Measurements from ENCODE around the gene SNUPN.

Gene SNUPN

DNA sequence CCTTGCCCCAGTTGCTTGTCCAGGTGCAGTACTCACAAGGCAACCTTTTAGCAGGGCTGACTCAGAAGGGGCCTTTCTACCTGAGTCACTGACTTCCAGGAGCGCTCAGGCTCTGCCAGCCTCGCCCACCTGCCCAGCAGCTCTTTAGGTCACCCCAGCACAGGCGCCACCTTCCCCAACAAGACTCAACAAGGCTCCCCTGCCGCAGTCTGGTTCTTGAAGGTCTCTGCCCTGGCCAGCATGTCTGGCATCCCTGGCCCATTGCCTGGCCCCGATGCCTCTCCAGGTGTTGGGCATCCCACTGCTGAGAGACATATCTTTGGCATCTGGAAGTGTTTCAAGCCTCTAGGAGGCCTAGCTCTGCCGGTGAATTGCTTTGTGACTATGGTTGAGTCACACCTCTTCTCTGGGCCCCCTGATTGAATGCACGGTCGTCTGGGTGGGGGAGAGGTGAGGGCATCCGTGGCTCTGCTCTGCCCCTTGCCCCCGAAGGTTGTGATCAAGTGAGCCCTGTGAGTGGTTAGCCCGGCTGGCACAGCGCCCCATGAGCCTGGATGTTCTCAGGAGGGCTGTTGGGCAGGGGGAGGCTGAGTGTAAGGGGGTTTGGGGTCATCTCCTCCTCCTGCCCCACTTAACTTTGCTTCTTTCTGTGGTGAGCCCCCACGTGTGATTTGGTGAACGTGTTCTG lies 43.8 kb upstream of the SNUPN start:
- DNase-seq (ENCODE audit: low read depth) = no peak
- H3K4me3 ChIP-seq (ENCODE audit: low read depth, low read length) = no peak overlapping the region
- TF ChIP-seq, protein P1, sequence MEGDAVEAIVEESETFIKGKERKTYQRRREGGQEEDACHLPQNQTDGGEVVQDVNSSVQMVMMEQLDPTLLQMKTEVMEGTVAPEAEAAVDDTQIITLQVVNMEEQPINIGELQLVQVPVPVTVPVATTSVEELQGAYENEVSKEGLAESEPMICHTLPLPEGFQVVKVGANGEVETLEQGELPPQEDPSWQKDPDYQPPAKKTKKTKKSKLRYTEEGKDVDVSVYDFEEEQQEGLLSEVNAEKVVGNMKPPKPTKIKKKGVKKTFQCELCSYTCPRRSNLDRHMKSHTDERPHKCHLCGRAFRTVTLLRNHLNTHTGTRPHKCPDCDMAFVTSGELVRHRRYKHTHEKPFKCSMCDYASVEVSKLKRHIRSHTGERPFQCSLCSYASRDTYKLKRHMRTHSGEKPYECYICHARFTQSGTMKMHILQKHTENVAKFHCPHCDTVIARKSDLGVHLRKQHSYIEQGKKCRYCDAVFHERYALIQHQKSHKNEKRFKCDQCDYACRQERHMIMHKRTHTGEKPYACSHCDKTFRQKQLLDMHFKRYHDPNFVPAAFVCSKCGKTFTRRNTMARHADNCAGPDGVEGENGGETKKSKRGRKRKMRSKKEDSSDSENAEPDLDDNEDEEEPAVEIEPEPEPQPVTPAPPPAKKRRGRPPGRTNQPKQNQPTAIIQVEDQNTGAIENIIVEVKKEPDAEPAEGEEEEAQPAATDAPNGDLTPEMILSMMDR (IDR thresholded peaks at IDR 0.05; ENCODE audit: control insufficient read depth, extremely low read depth, insufficient read depth) = no peak

DNA sequence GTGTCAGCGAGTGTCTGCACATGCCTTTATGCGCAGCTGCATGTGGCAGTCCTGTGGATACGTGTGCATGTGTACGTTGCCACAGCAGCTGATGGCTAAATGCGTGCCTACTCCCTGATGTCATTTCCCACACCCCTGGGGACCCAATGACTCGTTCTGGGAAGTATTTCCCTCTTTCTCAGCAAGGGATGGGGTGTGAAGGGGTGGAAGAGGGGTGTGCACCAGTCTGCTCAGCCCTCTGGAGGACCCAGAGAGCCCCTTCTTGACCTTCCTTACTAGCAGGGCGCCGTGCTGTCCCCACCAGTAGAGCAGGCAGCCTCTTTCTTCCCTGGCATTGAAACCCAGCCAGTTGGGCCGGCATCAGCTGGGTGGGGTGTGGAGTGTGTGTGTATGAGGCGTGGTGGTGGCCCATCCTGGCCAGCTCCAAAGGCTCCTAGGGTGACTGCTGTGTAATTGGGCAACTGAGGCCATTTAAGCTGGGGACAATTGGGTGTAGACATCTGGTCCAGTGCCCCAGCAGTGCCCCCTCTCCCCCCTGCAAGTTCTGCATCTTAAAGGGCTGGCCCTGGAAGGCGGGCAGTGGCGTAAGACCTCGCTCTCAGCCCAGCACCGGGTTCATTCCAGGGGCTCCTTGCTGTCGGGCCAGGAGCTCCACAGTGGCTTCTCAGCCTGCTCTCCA lies 41.4 kb upstream of the SNUPN start:
- DNase-seq (ENCODE audit: low read depth) = no peak
- TF ChIP-seq, protein P1 (IDR thresholded peaks at IDR 0.05; ENCODE audit: control insufficient read depth, extremely low read depth, insufficient read depth) = no peak
- H3K4me3 ChIP-seq (ENCODE audit: low read depth, low read length) = no peak overlapping the region

DNA sequence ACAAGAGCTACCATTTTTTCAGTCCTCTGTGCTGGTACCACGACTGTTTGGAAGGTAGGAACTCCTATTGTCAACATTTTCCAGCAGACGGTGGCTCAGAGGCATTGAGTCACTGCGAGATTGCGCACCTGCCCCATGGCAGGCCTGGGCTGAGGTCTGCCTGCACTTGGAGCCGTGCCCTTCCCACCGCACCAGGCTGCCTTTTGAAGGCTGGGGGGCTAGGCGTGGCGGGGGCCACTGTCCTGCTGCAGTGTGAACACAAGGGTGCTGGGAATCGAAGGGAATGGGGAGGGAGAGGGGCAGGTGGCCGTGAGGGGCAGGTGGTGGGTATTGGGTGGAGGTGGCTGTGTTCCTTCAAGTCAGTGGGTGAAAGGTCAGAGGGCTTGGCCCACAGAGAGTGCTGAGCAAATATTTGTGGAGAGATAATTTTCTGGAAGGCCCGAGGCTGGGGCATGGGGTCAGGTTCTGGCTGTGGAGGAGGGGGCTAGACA lies 38.5 kb upstream of the SNUPN start:
- DNase-seq (ENCODE audit: low read depth) = no peak
- H3K4me3 ChIP-seq (ENCODE audit: low read depth, low read length) = no peak overlapping the region
- TF ChIP-seq, protein P1 (IDR thresholded peaks at IDR 0.05; ENCODE audit: control insufficient read depth, extremely low read depth, insufficient read depth) = no peak

DNA sequence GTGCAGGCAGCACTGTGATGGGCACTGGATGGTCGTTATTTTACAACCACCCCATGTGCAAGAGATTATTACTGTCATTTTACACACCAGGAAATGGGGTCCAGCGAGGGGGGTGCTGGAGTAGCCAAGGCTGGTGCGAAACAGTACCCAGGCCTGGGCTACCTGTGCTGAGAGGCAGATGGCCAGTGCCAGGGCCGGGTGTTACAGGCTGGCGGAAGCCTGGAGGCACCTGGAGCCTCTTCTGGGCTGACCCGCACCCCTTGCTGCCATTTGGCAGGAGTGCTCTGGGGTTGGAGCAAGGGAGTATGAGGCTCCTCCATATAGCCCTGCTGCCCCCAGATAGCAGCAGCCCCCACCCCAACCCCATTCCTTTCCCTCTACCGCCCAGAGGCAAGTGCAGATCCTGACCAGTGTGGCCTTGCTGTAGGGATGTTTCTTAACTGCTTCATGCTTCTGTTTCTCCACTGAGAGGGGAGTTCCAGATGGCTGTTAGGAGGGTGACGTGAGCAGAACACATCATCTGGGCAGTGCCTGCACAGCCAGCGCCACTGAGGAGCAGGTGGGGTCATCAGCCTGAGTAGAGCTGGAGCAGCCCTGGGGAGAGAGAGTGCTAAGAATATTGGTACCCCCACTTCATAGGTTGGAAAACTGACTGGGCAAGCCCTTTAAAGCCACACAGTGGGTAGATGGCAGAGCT lies 37.4 kb upstream of the SNUPN start:
- TF ChIP-seq, protein P1 (IDR thresholded peaks at IDR 0.05; ENCODE audit: control insufficient read depth, extremely low read depth, insufficient read depth) = no peak
- H3K4me3 ChIP-seq (ENCODE audit: low read depth, low read length) = no peak overlapping the region
- DNase-seq (ENCODE audit: low read depth) = no peak

DNA sequence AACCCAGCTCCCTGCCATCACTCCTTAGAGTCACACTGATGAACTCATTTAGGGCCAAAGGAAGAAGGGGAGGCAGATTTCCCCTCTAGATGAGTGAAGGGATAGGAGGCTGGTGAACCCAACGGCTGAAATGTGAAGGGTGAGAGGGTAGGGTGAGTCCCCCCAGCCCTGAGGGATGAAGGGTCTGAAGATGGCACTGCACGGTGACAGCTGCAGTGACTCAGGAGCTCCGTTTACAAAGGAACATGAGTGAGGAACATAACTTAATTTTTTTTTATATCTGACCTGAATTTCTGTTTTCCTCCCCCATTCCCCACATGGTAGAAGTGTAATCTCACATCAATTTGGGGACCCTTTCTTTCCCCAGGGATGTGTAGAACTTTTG lies 36.2 kb upstream of the SNUPN start:
- DNase-seq (ENCODE audit: low read depth) = no peak
- TF ChIP-seq, protein P1 (IDR thresholded peaks at IDR 0.05; ENCODE audit: control insufficient read depth, extremely low read depth, insufficient read depth) = no peak
- no peak overlapping the region for H3K4me3 ChIP-seq (ENCODE audit: low read depth, low read length)

DNA sequence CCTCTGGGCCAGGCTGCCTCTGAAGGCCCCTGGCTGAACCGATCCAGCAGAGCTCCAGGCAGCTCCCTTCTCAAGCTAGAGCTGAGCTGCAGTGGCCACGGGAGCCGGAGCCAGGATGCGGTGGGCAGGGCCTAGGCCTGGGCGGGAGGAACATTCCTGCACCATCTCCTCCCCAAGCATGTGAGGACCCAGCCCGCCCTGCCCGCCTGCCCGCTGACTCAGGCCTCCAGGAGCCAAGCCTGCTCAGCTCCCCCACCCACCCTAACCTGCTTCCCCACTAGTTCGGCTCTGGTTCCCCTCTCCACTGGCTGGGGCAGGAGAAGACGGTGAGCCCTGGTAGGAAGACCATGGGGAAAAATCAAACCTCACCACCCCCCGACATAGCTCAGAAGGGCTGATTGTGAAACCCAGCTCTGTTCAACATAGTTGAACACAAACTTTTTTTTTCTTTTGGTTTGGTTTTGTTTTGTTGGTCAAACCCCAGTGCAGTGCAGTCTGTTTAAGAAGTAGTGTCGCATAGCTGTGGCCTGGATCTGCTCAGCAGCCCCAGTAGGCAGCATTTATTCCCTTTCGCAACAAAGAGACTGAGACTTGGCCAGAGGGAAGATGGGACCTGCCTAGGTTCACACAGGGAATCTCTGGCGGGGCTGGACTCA lies 35.7 kb upstream of the SNUPN start:
- TF ChIP-seq, protein P1 (IDR thresholded peaks at IDR 0.05; ENCODE audit: control insufficient read depth, extremely low read depth, insufficient read depth) = no peak
- H3K4me3 ChIP-seq (ENCODE audit: low read depth, low read length) = no peak overlapping the region
- DNase-seq (ENCODE audit: low read depth) = no peak
